Activated T-cell treated with anti-CD3 and anti-CD28 coated beads for 4 hours (primary cell): Measurements from ENCODE around the gene AGAP1.

Experiments used
- DNase-seq: peaks from one replicate; pipeline ENCODE4 v3.0.0-alpha.2; 2020

AGAP1 gene

DNA sequence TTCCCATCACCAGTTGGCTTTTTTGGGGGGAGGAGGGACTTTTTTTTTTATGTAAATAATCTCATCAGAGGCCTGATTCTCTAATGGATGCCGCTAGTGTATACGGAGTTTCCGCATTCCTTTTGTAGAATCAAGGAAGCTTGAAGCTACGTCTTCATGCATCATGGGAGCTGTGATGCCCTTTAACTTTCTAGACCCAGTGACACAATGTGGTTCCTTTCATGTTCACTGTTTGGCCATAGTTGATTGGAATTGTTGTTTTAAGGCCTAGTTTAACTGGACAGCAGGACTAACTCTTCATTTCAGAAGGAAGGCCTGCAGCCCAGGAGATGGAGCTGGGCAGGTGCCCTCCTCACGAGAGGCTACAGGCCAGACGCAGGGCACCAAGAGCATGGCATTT, 287.9 kb downstream of the AGAP1 start:
- DNase-seq, result no peak

- no peak for DNase-seq
Observed at GRCh38 chr2:235784788-235785187, 290.9 kb downstream of the AGAP1 start.

DNA sequence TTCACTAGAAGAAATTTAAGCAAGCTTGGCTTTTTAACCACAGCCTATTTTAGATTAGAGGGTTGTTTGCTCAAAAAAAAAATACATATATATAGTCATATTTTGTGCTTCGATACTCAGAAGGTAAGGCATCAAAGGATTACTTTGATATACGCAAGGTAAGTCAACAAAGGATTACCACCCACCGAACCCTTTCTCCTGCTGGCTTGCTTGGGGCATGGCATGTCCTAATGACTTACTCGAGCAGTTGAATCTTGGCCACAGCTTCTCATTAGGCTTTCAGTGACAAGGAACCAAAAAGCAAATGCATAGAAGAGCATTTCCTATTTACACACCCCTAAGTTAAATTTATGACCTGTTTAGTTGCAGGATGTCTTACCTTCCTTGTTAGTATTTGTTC, 295.7 kb downstream of the AGAP1 start:
- DNase-seq, result no peak

DNA sequence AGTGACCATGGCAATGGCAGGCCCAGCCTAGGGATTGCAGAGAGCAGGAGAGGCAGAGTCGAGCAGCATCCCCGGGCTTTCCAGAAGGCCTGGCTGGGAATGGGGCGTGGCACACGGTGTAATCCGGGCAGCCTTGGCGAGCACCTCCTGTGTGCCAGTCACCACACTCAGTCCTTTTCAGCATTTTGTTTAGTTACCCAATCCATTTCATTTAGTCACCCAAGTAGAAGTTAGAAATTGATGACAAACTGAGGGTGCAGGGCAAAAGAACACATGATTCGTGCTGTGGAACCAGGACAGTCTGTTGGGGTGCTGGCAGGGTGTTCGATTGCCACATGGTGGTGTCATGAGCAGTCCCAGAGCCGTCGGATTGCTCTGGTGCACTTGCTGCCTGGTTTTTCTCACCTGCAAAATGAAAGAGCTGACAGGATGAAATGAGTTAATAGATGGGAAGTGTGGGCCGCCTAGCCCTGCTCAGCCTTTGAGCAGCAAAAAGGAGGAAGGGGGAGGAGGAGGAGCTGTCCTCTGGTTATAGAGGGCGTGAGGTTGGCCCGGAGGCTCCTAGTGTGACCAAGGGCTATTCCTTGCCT, 299.4 kb downstream of the AGAP1 start:
- DNase-seq, result no peak

DNA sequence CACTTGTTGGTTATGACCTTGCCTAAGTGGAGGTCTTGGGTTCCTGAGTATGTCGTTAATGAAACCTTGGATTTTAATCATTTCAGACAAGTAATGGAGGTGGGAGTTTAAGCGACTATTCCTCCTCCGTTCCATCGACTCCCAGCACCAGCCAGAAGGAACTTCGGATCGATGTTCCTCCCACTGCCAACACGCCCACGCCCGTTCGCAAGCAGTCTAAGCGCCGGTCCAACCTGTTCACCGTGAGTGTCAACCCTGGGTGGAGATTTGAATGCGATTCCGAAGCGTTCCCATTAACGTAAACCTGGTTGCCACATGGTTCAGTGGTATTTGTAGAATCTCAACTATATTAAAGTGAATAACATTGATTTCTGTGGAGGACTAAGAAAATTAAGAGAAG, 305.4 kb downstream of the AGAP1 start:
- no peak for DNase-seq

- no peak for DNase-seq
Observed at GRCh38 chr2:235802542-235802941, 308.7 kb downstream of the AGAP1 start.

DNA sequence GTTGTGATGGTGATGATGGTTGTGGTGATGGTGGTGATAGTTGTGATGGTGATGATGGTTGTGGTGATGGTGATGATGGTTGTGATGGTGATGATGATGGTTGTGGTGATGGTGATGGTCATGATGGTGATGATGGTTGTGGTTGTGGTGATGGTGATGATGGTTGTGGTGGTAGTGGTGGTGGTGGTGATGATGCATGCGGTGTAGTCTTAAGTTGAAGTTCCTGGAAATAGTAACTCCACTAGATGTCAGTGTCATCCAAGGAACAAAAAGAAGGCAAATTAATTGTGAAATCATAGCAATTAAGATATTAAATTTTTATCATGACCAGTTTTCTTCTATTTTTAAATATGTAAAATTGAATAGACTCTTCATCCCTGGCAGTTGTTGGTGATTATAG, 309.2 kb downstream of the AGAP1 start:
- no peak for DNase-seq

GRCh38 chr2:235804676-235805075, 310.8 kb downstream of the AGAP1 start:
- DNase-seq, result no peak

GRCh38 chr2:235806986-235807750, 313.3 kb downstream of the AGAP1 start:
- DNase-seq, result no peak

DNA sequence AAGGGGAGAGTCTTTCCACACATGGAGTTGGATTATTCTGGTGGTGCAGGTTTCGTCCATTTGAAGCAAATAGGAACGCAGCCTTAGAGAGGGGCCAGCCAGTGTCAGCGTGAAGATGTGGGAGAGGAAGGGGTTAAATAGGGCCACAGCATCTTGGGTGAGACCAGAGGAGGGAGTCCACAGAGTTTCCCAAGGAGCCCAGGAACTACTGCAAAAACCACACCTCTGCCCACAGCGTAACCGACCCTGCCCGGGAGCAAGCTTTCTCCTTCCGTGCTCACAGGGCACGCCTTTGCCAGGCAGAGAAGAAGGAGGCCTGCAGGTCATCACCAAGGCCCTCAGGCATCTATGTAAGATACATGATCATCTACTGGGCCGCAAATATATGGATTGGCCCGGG, 314.5 kb downstream of the AGAP1 start:
- DNase-seq, result no peak

- no peak for DNase-seq
Observed at GRCh38 chr2:235810252-235810651, 316.4 kb downstream of the AGAP1 start.

GRCh38 chr2:235810846-235811245, 317.0 kb downstream of the AGAP1 start:
- no peak for DNase-seq

- no peak for DNase-seq
Observed at GRCh38 chr2:235811446-235812184, 317.8 kb downstream of the AGAP1 start.

GRCh38 chr2:235812185-235812665, 318.4 kb downstream of the AGAP1 start:
- no peak for DNase-seq

GRCh38 chr2:235813398-235813797, 319.6 kb downstream of the AGAP1 start:
- DNase-seq, result no peak

DNA sequence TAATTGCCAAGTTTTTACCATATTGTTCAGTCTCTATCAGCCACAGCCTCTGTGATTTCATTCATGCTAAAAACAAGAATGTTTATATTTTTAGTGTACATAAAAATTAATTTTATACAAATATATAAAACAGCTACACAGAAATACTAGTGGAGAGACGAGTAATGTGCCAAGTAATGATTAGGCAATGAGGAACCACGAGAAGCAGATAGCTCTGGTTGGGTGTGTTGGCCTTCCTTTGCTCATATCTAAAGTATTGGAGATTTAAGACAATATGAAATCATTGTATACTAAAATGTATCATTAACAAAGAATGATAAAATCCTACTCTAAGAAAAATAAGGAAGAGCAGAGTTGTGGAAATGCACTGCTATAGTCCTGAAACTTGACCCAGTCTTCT, 326.7 kb downstream of the AGAP1 start:
- no peak for DNase-seq

GRCh38 chr2:235824331-235824730, 330.5 kb downstream of the AGAP1 start:
- no peak for DNase-seq

GRCh38 chr2:235825946-235826345, 332.1 kb downstream of the AGAP1 start:
- no peak for DNase-seq

DNA sequence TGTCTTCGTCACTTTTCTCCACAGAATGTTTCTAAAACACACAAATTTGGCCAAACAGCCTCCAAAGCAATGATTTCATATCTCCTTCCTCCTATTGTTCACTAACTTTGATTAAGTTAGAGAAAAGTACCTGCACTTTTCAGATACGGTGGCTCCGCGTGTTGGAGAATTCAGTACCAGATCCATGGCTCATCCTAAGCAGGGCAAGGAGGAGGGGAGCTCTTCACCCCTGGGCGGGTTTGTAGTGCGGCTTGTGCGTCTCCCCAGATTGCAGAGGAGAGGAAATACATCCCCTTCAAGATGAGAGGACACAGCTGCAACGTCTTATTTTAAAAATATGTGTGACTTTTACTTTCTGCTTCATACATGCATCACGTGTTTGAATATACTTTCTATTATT, 333.0 kb downstream of the AGAP1 start:
- no peak for DNase-seq

- DNase-seq, result no peak
Observed at GRCh38 chr2:235827585-235827992, 333.7 kb downstream of the AGAP1 start.

- DNase-seq, result no peak
Observed at GRCh38 chr2:235829726-235830125, 335.9 kb downstream of the AGAP1 start.

- DNase-seq, result no peak
Observed at GRCh38 chr2:235831755-235832154, 337.9 kb downstream of the AGAP1 start.

GRCh38 chr2:235832941-235833340, 339.1 kb downstream of the AGAP1 start:
- DNase-seq, result no peak
